Measurements from ENCODE around the gene ADM5. TPM values are rescaled to one million over a fixed set of nuclear protein-coding genes. Genes with fewer than 3 reads are reported as not detected.

ADM5 gene
- 10.4 and 11.6 TPM in 2 replicates for total RNA-seq (2014; rRNA removed; shearing (Covaris generic))

GRCh38 chr19:49689133-49690078 lies at the start of gene ADM5:
Gene ADM5, plus strand, starts transcription at chr19:49689594. Its CDS starts 244 bp downstream, at chr19:49689838.

GRCh38 chr19:49640113-49640898 lies 49.1 kb upstream of the ADM5 start, which contains the start of gene RRAS:
Gene RRAS, minus strand, starts transcription at chr19:49640143. Its CDS starts 45 bp downstream, at chr19:49640098.

GRCh38 chr19:49641688-49642491 lies 47.5 kb upstream of the ADM5 start, which contains the start of gene SCAF1:
Gene SCAF1, plus strand, starts transcription at chr19:49642209. Its CDS starts 2,818 bp downstream, at chr19:49645027.

GRCh38 chr19:49665351-49666119 lies 23.9 kb upstream of the ADM5 start, which contains the start of the genes BCL2L12 and IRF3:
Gene BCL2L12, plus strand, starts transcription at chr19:49665933. Its CDS starts 760 bp downstream, at chr19:49666693.
Gene IRF3, minus strand, starts transcription at chr19:49665857. Its CDS starts 1,019 bp downstream, at chr19:49664838.

GRCh38 chr19:49677231-49677900 lies 12.0 kb upstream of the ADM5 start, which contains the start of gene PRMT1:
Gene PRMT1, plus strand, starts transcription at chr19:49677271. Its CDS starts 10 bp downstream, at chr19:49677281.

GRCh38 chr19:49690656-49691242 lies 1.4 kb downstream of the ADM5 start, which contains the start of gene CPT1C:
Gene CPT1C, plus strand, starts transcription at chr19:49691116. Its CDS starts 1,137 bp downstream, at chr19:49692253.

Small RNA genes lying within 50 kb of the gene (small RNA-seq; reads per million reads assigned to genes)
- gene MIR5088: not detected

Other genes with a start within 250 kb of the ADM5 start
- 0.11 TPM in 1 of 2 replicates, not detected in the other for gene SLC17A7, start 248.1 kb upstream of the ADM5 start, total RNA-seq (2014; rRNA removed; shearing (Covaris generic))
- 266 and 279 TPM in 2 replicates for gene PIH1D1, start 237.8 kb upstream of the ADM5 start, total RNA-seq (2014; rRNA removed; shearing (Covaris generic))
- gene ALDH16A1, start 236.4 kb upstream of the ADM5 start, total RNA-seq (2014; rRNA removed; shearing (Covaris generic)): 87.2 and 102 TPM in 2 replicates
- gene FLT3LG, start 215.4 kb upstream of the ADM5 start, total RNA-seq (2014; rRNA removed; shearing (Covaris generic)): 3.3 and 6.1 TPM in 2 replicates
- 5,213 and 5,831 TPM in 2 replicates for gene RPL13A, start 202.0 kb upstream of the ADM5 start, total RNA-seq (2014; rRNA removed; shearing (Covaris generic))
- gene RPS11, start 193.2 kb upstream of the ADM5 start, total RNA-seq (2014; rRNA removed; shearing (Covaris generic)): 4,349 and 4,396 TPM in 2 replicates
- gene FCGRT, start 176.9 kb upstream of the ADM5 start, total RNA-seq (2014; rRNA removed; shearing (Covaris generic)): 0.05 TPM in 1 of 2 replicates, not detected in the other
- 12.7 and 14.9 TPM in 2 replicates for gene RCN3, start 161.6 kb upstream of the ADM5 start, total RNA-seq (2014; rRNA removed; shearing (Covaris generic))
- gene NOSIP, start 109.0 kb upstream of the ADM5 start, total RNA-seq (2014; rRNA removed; shearing (Covaris generic)): 123 and 143 TPM in 2 replicates
- 0.74 and 2.8 TPM in 2 replicates for gene PRRG2, start 108.3 kb upstream of the ADM5 start, total RNA-seq (2014; rRNA removed; shearing (Covaris generic))
- 7.6 and 10.9 TPM in 2 replicates for gene PRR12, start 98.4 kb upstream of the ADM5 start, total RNA-seq (2014; rRNA removed; shearing (Covaris generic))
- 21.2 and 28.6 TPM in 2 replicates for gene RRAS, start 49.5 kb upstream of the ADM5 start, total RNA-seq (2014; rRNA removed; shearing (Covaris generic))
- gene SCAF1, start 47.4 kb upstream of the ADM5 start, total RNA-seq (2014; rRNA removed; shearing (Covaris generic)): 26.2 and 30.6 TPM in 2 replicates
- gene IRF3, start 23.7 kb upstream of the ADM5 start, total RNA-seq (2014; rRNA removed; shearing (Covaris generic)): 125 and 130 TPM in 2 replicates
- gene BCL2L12, start 23.7 kb upstream of the ADM5 start, total RNA-seq (2014; rRNA removed; shearing (Covaris generic)): 19.4 and 31.5 TPM in 2 replicates
- gene PRMT1, start 12.3 kb upstream of the ADM5 start, total RNA-seq (2014; rRNA removed; shearing (Covaris generic)): 414 and 437 TPM in 2 replicates
- 3.8 and 9.1 TPM in 2 replicates for gene CPT1C, start 1.5 kb downstream of the ADM5 start, total RNA-seq (2014; rRNA removed; shearing (Covaris generic))
- gene TSKS, start 73.7 kb downstream of the ADM5 start, total RNA-seq (2014; rRNA removed; shearing (Covaris generic)): not detected in 2 replicates
- gene AP2A1, start 77.4 kb downstream of the ADM5 start, total RNA-seq (2014; rRNA removed; shearing (Covaris generic)): 58.6 and 69.9 TPM in 2 replicates
- gene FUZ, start 123.7 kb downstream of the ADM5 start, total RNA-seq (2014; rRNA removed; shearing (Covaris generic)): 96.3 and 103 TPM in 2 replicates
- gene MED25, start 128.7 kb downstream of the ADM5 start, total RNA-seq (2014; rRNA removed; shearing (Covaris generic)): 24.0 and 24.3 TPM in 2 replicates
- gene PTOV1, start 161.6 kb downstream of the ADM5 start, total RNA-seq (2014; rRNA removed; shearing (Covaris generic)): 64.6 and 69.0 TPM in 2 replicates
- 110 and 116 TPM in 2 replicates for gene PNKP, start 178.0 kb downstream of the ADM5 start, total RNA-seq (2014; rRNA removed; shearing (Covaris generic))
- 29.5 and 35.5 TPM in 2 replicates for gene AKT1S1, start 187.8 kb downstream of the ADM5 start, total RNA-seq (2014; rRNA removed; shearing (Covaris generic))
- gene TBC1D17, start 188.1 kb downstream of the ADM5 start, total RNA-seq (2014; rRNA removed; shearing (Covaris generic)): 6.7 and 7.5 TPM in 2 replicates
- gene IL4I1, start 207.3 kb downstream of the ADM5 start, total RNA-seq (2014; rRNA removed; shearing (Covaris generic)): 0.19 TPM in 1 of 2 replicates, not detected in the other
- 18.3 and 19.9 TPM in 2 replicates for gene ATF5, start 239.6 kb downstream of the ADM5 start, total RNA-seq (2014; rRNA removed; shearing (Covaris generic))
- 53.5 and 57.3 TPM in 2 replicates for gene NUP62, start 239.9 kb downstream of the ADM5 start, total RNA-seq (2014; rRNA removed; shearing (Covaris generic))